Measurements from ENCODE around the gene DPP4.

DPP4 gene

DNA sequence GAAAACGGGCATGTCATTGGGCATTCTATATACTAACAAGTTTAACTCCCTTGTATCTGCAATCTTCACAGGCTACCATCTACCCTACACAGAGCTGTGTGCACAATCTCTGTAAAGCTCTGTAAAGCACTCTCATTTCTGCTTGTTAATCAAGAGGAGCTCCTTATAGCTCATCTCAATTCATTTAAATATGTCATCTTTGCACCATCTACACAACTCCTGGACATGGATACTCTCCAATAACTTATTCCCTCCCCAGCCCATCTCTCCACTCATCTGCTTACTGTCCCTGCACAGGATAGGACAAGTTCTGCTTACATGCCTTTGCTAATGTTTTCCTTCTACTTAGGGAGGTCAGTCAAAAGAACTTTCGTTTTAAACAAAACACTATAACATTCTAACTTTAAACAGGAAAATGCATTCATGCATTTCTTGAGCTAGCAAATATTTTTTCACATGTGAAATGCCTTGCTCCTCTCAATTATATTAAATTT lies 61.4 kb downstream of the DPP4 start:
- Histone ChIP-seq H3K4me3 (ENCODE audit: low read length) (no peak overlapping the region), H3K9me3 (replicated peaks; ENCODE audit: low read length) (no peaks in the 10 kb centered on the region), H3K4me2 (ENCODE audit: low read length) (no peak overlapping the region), H3K36me3 (ENCODE audit: insufficient read depth, low read length) (no peaks in the 10 kb centered on the region), H3K4me1 (ENCODE audit: control insufficient read depth, insufficient read depth, low read length) (peaks cover 16% of the 10 kb centered on the region), H3K27me3 (ENCODE audit: control insufficient read depth, insufficient read depth, low read length) (no peaks in the 10 kb centered on the region), H3K9ac (ENCODE audit: low read depth, low read length) (no peak overlapping the region)

GRCh38 chr2:162011706-162012564 lies 62.1 kb downstream of the DPP4 start:
- Histone ChIP-seq H3K9ac (ENCODE audit: low read depth, low read length) (no peak overlapping the region), H3K36me3 (ENCODE audit: insufficient read depth, low read length) (no peaks in the 10 kb centered on the region), H3K4me1 (ENCODE audit: control insufficient read depth, insufficient read depth, low read length) (peaks cover 16% of the 10 kb centered on the region), H3K27me3 (ENCODE audit: control insufficient read depth, insufficient read depth, low read length) (no peaks in the 10 kb centered on the region), H3K9me3 (replicated peaks; ENCODE audit: low read length) (no peaks in the 10 kb centered on the region), H3K4me2 (ENCODE audit: low read length) (no peak overlapping the region), H3K4me3 (ENCODE audit: low read length) (no peak overlapping the region)

DNA sequence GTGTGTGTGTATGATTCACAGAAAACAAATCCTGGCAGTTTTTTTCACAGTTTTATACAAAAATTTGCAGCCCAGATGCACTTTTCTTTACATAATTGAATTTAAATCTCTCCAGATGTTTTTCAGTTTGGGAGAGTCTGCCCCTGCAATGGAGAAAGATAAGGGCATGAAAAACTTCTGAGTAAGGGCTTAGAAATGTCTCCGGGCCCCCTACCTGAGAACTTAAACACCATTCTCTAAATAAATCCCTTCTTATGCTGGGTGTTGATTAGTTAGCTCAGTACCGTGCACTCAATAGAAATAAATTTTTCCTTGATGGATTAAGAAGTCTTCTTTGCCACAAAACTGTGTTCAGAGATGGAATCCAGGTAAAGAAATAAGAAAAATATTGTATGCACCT lies 64.5 kb downstream of the DPP4 start:
- H3K36me3 ChIP-seq (ENCODE audit: insufficient read depth, low read length) = no peaks in the 10 kb centered on the region

GRCh38 chr2:162007447-162008040 lies 66.5 kb downstream of the DPP4 start:
- Histone ChIP-seq H3K9ac (ENCODE audit: low read depth, low read length) (no peak overlapping the region), H3K4me2 (ENCODE audit: low read length) (no peak overlapping the region), H3K36me3 (ENCODE audit: insufficient read depth, low read length) (peaks cover 6% of the 10 kb centered on the region), H3K4me3 (ENCODE audit: low read length) (no peak overlapping the region), H3K4me1 (ENCODE audit: control insufficient read depth, insufficient read depth, low read length) (peaks cover 6% of the 10 kb centered on the region), H3K27me3 (ENCODE audit: control insufficient read depth, insufficient read depth, low read length) (no peaks in the 10 kb centered on the region), H3K9me3 (replicated peaks; ENCODE audit: low read length) (no peaks in the 10 kb centered on the region)

More for the DNA sequence above, 64.5 kb downstream of the DPP4 start:
- Histone ChIP-seq H3K27me3 (ENCODE audit: control insufficient read depth, insufficient read depth, low read length) (no peaks in the 10 kb centered on the region), H3K9me3 (replicated peaks; ENCODE audit: low read length) (no peaks in the 10 kb centered on the region), H3K4me1 (ENCODE audit: control insufficient read depth, insufficient read depth, low read length) (peaks cover 14% of the 10 kb centered on the region), H3K9ac (ENCODE audit: low read depth, low read length) (no peak overlapping the region), H3K4me3 (ENCODE audit: low read length) (no peak overlapping the region), H3K4me2 (ENCODE audit: low read length) (no peak overlapping the region)

GRCh38 chr2:162006337-162006736 lies 67.7 kb downstream of the DPP4 start:
- no peaks in the 10 kb centered on the region for H3K27me3 ChIP-seq (ENCODE audit: control insufficient read depth, insufficient read depth, low read length)
- H3K4me3 ChIP-seq (ENCODE audit: low read length) = no peak overlapping the region
- H3K4me1 ChIP-seq (ENCODE audit: control insufficient read depth, insufficient read depth, low read length) = peaks cover 6% of the 10 kb centered on the region
- no peaks in the 10 kb centered on the region for H3K9me3 ChIP-seq (replicated peaks; ENCODE audit: low read length)
- H3K4me2 ChIP-seq (ENCODE audit: low read length) = no peak overlapping the region
- H3K36me3 ChIP-seq (ENCODE audit: insufficient read depth, low read length) = peaks cover 10% of the 10 kb centered on the region
- no peak overlapping the region for H3K9ac ChIP-seq (ENCODE audit: low read depth, low read length)

- Histone ChIP-seq H3K4me1 (ENCODE audit: control insufficient read depth, insufficient read depth, low read length) (peaks cover 6% of the 10 kb centered on the region), H3K4me2 (ENCODE audit: low read length) (no peak overlapping the region), H3K4me3 (ENCODE audit: low read length) (no peak overlapping the region), H3K27me3 (ENCODE audit: control insufficient read depth, insufficient read depth, low read length) (no peaks in the 10 kb centered on the region), H3K9me3 (replicated peaks; ENCODE audit: low read length) (no peaks in the 10 kb centered on the region), H3K9ac (ENCODE audit: low read depth, low read length) (no peak overlapping the region), H3K36me3 (ENCODE audit: insufficient read depth, low read length) (peaks cover 10% of the 10 kb centered on the region)
Observed at GRCh38 chr2:162004031-162004430, 70.0 kb downstream of the DPP4 start.

DNA sequence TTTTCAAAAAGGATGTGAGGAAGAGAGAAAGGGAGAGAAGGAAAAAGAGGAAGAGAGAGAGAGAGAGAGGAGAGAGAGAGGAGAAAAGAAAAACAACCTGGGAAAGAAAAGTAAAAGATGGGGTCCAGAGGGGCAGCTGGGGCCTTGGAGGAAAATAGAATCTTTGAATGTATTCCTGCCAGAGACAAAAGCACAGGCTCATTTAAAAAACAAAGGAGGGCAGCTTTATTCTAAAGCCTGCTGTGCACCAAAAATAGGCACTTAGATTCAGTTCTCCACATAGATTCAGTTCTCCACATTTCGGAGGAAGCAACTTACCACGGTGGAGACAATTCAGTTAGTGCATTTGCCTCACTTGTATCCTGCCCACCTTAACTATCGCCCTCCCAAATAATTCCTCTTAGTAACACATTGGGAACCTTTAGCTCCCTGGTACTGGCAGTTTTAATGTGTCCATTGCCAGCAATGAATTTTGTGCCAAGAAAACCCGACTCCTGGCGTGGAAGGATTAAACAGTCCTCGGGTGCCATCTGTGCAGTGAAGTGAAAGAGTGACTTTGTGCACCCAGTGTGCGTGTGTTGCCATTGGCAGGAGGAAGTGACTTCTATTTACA lies 71.3 kb downstream of the DPP4 start:
- Histone ChIP-seq H3K4me3 (ENCODE audit: low read length) (no peak overlapping the region), H3K9me3 (replicated peaks; ENCODE audit: low read length) (no peaks in the 10 kb centered on the region), H3K27me3 (ENCODE audit: control insufficient read depth, insufficient read depth, low read length) (no peaks in the 10 kb centered on the region), H3K36me3 (ENCODE audit: insufficient read depth, low read length) (peaks cover 10% of the 10 kb centered on the region), H3K4me1 (ENCODE audit: control insufficient read depth, insufficient read depth, low read length) (no peaks in the 10 kb centered on the region), H3K9ac (ENCODE audit: low read depth, low read length) (no peak overlapping the region), H3K4me2 (ENCODE audit: low read length) (no peak overlapping the region)

DNA sequence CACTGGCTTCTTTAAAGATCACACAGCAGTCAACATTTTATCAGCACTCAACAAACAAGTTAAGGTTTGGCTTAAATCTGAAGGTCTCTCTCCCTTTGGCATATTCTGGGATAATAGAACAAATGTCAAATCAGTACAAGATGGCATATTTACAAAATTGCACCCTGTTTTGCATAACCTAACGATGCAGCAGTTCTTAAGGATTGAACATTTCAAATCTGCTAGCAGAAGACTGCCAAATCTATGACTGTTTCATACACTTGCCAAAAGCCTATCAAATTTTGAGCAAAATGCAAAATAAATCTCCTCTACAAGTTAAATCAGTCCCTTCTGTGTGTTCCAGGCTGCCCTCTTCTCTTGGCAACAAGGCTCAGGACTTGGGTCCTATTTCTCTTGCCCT lies 73.6 kb downstream of the DPP4 start:
- Histone ChIP-seq H3K4me1 (ENCODE audit: control insufficient read depth, insufficient read depth, low read length) (no peaks in the 10 kb centered on the region), H3K27me3 (ENCODE audit: control insufficient read depth, insufficient read depth, low read length) (no peaks in the 10 kb centered on the region), H3K36me3 (ENCODE audit: insufficient read depth, low read length) (peaks cover 10% of the 10 kb centered on the region), H3K9ac (ENCODE audit: low read depth, low read length) (no peak overlapping the region), H3K4me3 (ENCODE audit: low read length) (no peak overlapping the region), H3K4me2 (ENCODE audit: low read length) (no peak overlapping the region), H3K9me3 (replicated peaks; ENCODE audit: low read length) (no peaks in the 10 kb centered on the region)

DNA sequence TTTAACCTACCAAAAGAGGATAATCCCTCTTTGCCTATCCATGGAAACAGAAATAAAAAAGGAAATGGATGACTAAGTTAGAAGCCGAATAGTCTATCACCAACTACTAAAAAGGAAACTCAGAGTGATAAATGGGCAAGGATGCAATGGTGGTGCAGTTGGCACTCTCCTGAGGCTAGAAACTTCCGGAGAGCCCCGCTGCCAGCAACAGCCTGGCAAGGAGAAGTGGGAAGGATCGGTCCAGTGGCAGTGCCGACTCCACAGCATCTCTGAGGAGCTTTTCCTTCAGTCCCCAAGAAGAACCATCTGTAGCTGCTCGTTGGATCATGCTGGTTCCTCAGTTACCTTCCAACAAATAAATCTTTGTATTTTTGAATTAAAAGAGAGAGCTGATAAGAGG lies 74.7 kb downstream of the DPP4 start:
- Histone ChIP-seq H3K27me3 (ENCODE audit: control insufficient read depth, insufficient read depth, low read length) (no peaks in the 10 kb centered on the region), H3K36me3 (ENCODE audit: insufficient read depth, low read length) (peaks cover 10% of the 10 kb centered on the region), H3K4me1 (ENCODE audit: control insufficient read depth, insufficient read depth, low read length) (no peaks in the 10 kb centered on the region), H3K4me2 (ENCODE audit: low read length) (no peak overlapping the region), H3K9me3 (replicated peaks; ENCODE audit: low read length) (no peaks in the 10 kb centered on the region), H3K9ac (ENCODE audit: low read depth, low read length) (no peak overlapping the region), H3K4me3 (ENCODE audit: low read length) (no peak overlapping the region)

DNA sequence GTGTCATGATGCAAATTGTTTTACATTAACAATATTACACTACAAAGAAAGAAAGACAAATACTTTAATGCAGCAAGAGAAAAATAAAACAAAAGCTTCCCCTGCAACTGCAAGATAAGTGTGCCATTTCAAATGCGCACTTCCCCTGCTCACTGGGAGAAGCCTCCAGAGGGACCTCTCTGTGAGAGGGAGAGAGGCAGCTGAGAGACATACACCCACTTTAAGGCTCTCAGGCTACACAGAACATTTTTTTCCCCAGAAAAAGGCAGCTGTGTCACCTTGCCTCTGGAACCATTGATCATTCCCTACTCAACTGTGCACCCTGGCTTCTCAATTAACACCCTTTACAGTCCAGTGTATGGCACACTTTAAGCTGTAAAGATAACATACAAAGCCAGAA lies 75.2 kb downstream of the DPP4 start:
- no peak overlapping the region for H3K9ac ChIP-seq (ENCODE audit: low read depth, low read length)

DNA sequence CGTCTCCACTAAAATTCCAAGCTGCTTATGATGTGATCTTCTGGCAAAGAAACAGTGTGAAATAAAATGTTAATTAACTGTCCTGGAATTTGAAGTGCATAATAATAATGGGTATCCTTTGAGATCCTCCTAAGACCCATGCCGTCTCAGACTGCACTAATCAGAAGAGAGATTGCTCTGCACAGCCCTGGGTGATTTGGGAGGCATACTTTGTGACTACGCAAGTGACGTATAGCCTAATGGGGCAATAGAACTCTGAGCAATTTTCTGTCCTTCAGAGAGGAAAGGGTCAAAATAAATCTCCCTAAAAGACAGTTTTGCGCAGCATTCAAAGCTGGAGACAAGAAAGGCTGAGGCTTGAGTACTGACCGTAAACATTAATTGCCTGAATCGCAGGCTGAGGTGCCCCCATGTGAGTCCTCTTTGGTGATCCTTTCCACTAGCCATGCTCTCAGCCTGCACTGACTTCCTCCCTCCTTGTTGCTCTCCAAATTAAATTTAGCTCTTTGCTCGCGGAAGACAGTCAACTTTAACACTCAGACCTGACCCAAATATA lies 76.0 kb downstream of the DPP4 start:
- no peak overlapping the region for H3K4me3 ChIP-seq (ENCODE audit: low read length)
- peaks cover 7% of the 10 kb centered on the region for H3K36me3 ChIP-seq (ENCODE audit: insufficient read depth, low read length)
- H3K27me3 ChIP-seq (ENCODE audit: control insufficient read depth, insufficient read depth, low read length) = no peaks in the 10 kb centered on the region
- H3K4me2 ChIP-seq (ENCODE audit: low read length) = no peak overlapping the region
- H3K9ac ChIP-seq (ENCODE audit: low read depth, low read length) = no peak overlapping the region
- no peaks in the 10 kb centered on the region for H3K9me3 ChIP-seq (replicated peaks; ENCODE audit: low read length)
- H3K4me1 ChIP-seq (ENCODE audit: control insufficient read depth, insufficient read depth, low read length) = peaks cover 2% of the 10 kb centered on the region

More for the DNA sequence above, 75.2 kb downstream of the DPP4 start:
- Histone ChIP-seq H3K36me3 (ENCODE audit: insufficient read depth, low read length) (peaks cover 10% of the 10 kb centered on the region), H3K4me2 (ENCODE audit: low read length) (no peak overlapping the region), H3K4me1 (ENCODE audit: control insufficient read depth, insufficient read depth, low read length) (no peaks in the 10 kb centered on the region), H3K9me3 (replicated peaks; ENCODE audit: low read length) (no peaks in the 10 kb centered on the region), H3K27me3 (ENCODE audit: control insufficient read depth, insufficient read depth, low read length) (no peaks in the 10 kb centered on the region), H3K4me3 (ENCODE audit: low read length) (no peak overlapping the region)

Measured in skeletal muscle satellite cell (primary cell).